ENCODE data around the gene PTPRN2. TPM values are rescaled to one million over a fixed set of nuclear protein-coding genes. Genes with fewer than 3 reads are reported as not detected.

The PTPRN2 gene
- total RNA-seq, 4 donors from 2014 or later, result 6.6 to 10.7 (median 8.2) TPM

- Histone ChIP-seq H3K27ac (no peak overlapping the region), H3K27me3 (no peaks in the 10 kb centered on the region), H3K9me3 (peaks cover 0 to 74% (median 12%) of the 10 kb centered on the region in 4 donors), H3K36me3 (no peaks in the 10 kb centered on the region), H3K4me3 (no peak overlapping the region), H3K4me1 (no peaks in the 10 kb centered on the region)
- WGBS, 2 donors, result 92 to 93% methylated on average over 18 of the region's 18 CpGs
- no peak for TF ChIP-seq POLR2A (IDR thresholded peaks at IDR 0.05)
- TF ChIP-seq EP300 (IDR thresholded peaks at IDR 0.05), result no peak
- TF ChIP-seq CTCF (IDR thresholded peaks at IDR 0.05), result no peak
- DNase-seq (ENCODE audit: low spot score in 2 of 2), result no peak
Measured at GRCh38 chr7:158114056-158114850, 473.4 kb downstream of the PTPRN2 start.

- no peak for TF ChIP-seq CTCF (IDR thresholded peaks at IDR 0.05)
- TF ChIP-seq EP300 (IDR thresholded peaks at IDR 0.05), result no peak
- TF ChIP-seq POLR2A (IDR thresholded peaks at IDR 0.05), result no peak
- no peak for DNase-seq (ENCODE audit: low spot score in 2 of 2)
- 88 to 92% methylated on average over 15 of the region's 15 CpGs for whole genome bisulfite sequencing, 2 donors
Measured at GRCh38 chr7:158113321-158114025, 474.1 kb downstream of the PTPRN2 start.

GRCh38 chr7:158112571-158113320 is 474.9 kb downstream of the PTPRN2 start:
- no peak overlapping the region for H3K27ac ChIP-seq
- no peaks in the 10 kb centered on the region for H3K27me3 ChIP-seq
- no peaks in the 10 kb centered on the region for H3K36me3 ChIP-seq
- 87 to 88% methylated on average over 16 of the region's 16 CpGs for WGBS, 2 donors
- no peak for DNase-seq (ENCODE audit: low spot score in 2 of 2)
- no peak overlapping the region for H3K4me3 ChIP-seq
- TF ChIP-seq EP300 (IDR thresholded peaks at IDR 0.05), result no peak
- TF ChIP-seq CTCF (IDR thresholded peaks at IDR 0.05), result no peak
- no peak for TF ChIP-seq POLR2A (IDR thresholded peaks at IDR 0.05)
- H3K9me3 ChIP-seq, result peaks cover 0 to 63% (median 5%) of the 10 kb centered on the region in 4 donors
- H3K4me1 ChIP-seq, result no peaks in the 10 kb centered on the region

More at GRCh38 chr7:158113321-158114025, 474.1 kb downstream of the PTPRN2 start:
- Histone ChIP-seq H3K27me3 (no peaks in the 10 kb centered on the region), H3K4me1 (no peaks in the 10 kb centered on the region), H3K9me3 (peaks cover 0 to 71% (median 8%) of the 10 kb centered on the region in 4 donors), H3K4me3 (no peak overlapping the region), H3K36me3 (no peaks in the 10 kb centered on the region), H3K27ac (no peak overlapping the region)

- no peaks in the 10 kb centered on the region for H3K36me3 ChIP-seq
- no peak for TF ChIP-seq CTCF (IDR thresholded peaks at IDR 0.05)
- TF ChIP-seq EP300 (IDR thresholded peaks at IDR 0.05), result no peak
- no peak for TF ChIP-seq POLR2A (IDR thresholded peaks at IDR 0.05)
- no peaks in the 10 kb centered on the region for H3K27me3 ChIP-seq
- H3K9me3 ChIP-seq, result peaks cover 0 to 56% (median 2%) of the 10 kb centered on the region in 4 donors
- no peaks in the 10 kb centered on the region for H3K4me1 ChIP-seq
- H3K27ac ChIP-seq, result no peak overlapping the region
- no peak for DNase-seq (ENCODE audit: low spot score in 2 of 2)
- WGBS, 2 donors, result 85 to 91% methylated on average over 13 to 15 of the region's 15 CpGs
- H3K4me3 ChIP-seq, result no peak overlapping the region
Measured at GRCh38 chr7:158111906-158112570, 475.6 kb downstream of the PTPRN2 start.
